Right lobe of liver (tissue), 6 donors: Measurements from ENCODE around the gene PIAS1. TPM values are rescaled to one million over a fixed set of nuclear protein-coding genes. Genes with fewer than 3 reads are reported as not detected.

ENCODE experiments used
- ATAC-seq, 4 donors: fragments of 200-7000 bp; cut with Tn5 transposase; one replicate each; pipeline ENCODE4 v1.9.1; 2020; ENCODE audit warnings: mild to moderate bottlenecking in 4 of 4, moderate library complexity in 4 of 4
- DNase-seq, 3 donors: peaks; one replicate each; pipeline ENCODE4 v3.0.0-alpha.2; 2020
- H3K27ac ChIP-seq, 3 donors: fragments of 200-600 bp; one replicate each; pipeline ENCODE4 v1.8.0; 2022
- H3K27me3 ChIP-seq, 2 donors: fragments of 200-600 bp; one replicate each; pipeline ENCODE4 v1.8.0; 2022
- H3K36me3 ChIP-seq, 4 donors: fragments of 200-600 bp; sonication (generic) in 1 of 4; one replicate each; pipeline versions ENCODE4 v1.5.1 to v1.8.0; 2017 to 2022; ENCODE audit warnings: control low read depth in 1 of 4
- H3K4me1 ChIP-seq, 4 donors: fragments of 200-600 bp; sonication (generic) in 1 of 4; one replicate each; pipeline versions ENCODE4 v1.5.1 to v1.8.0; 2017 to 2022; ENCODE audit warnings: control low read depth in 1 of 4
- H3K4me3 ChIP-seq, 3 donors: fragments of 200-600 bp; one replicate each; pipeline ENCODE4 v1.8.0; 2022
- H3K9me3 ChIP-seq, 4 donors: fragments of 200-600 bp; sonication (generic) in 1 of 4; one replicate each; pipeline versions ENCODE4 v1.5.1 to v1.8.0; 2017 to 2022; ENCODE audit warnings: control low read depth in 1 of 4
- CTCF ChIP-seq, 4 donors: fragments of 200-600 bp in 3 of 4; fragments of 450-650 bp in 1 of 4; IDR thresholded peaks; one replicate each; pipeline versions ENCODE4 v1.5.1 to v1.8.0; 2016 to 2022; ENCODE audit warnings: antibody characterized with exemption in 4 of 4, mild to moderate bottlenecking in 2 of 4
- POLR2A ChIP-seq: fragments of 450-650 bp; IDR thresholded peaks from one replicate; pipeline ENCODE4 v1.6.1; 2017; ENCODE audit warnings: antibody characterized with exemption, mild to moderate bottlenecking
- WGBS: methylation state at CpG from one replicate; pipeline ENCODE4 v1.1.6; 2018; ENCODE audit warnings: low coverage, low lambda C conversion rate; ENCODE audit not compliant: insufficient coverage; ENCODE audit errors: missing lambda C conversion rate; 5-methylcytosine and 5-hydroxymethylcytosine counted together
- intact Hi-C, 2 donors: fragments of 100-400 bp; cut with DNase I; formaldehyde crosslinking; loops; one replicate each; pipeline versions ENCODE4 v1.11.2 to v1.14.1; 2022
- total RNA-seq, 6 experiments: library from RNA; depleted of rRNA in 2 of 6; stranded (reverse); fragments of >200 nt in 2 of 6; fragmentation: NEBNext Ultra II Directional in 3 of 6; extraction: Animal tissue kit (Norgen Biotek cat#: 25700) in 3 of 6; gene quantifications; one replicate each; pipeline versions ENCODE4 v1.1.0 to v1.2.4, GENCODE V29; 2016 to 2023
- donor health status: DM: no; HTN: yes; CAD: no.
- donor health status: DM: no; HTN: no; CAD: no.
- donor health status: DM: no; HTN: no; CAD: no.
- donor health status: DM: no; HTN: yes; CAD: no.
- donor health status: DM: no; HTN: yes; CAD: no.

Gene PIAS1
- total RNA-seq, 6 experiments from 2014 or later = 8.1 to 17.3 (median 13.1) TPM

- no peaks in the 10 kb centered on the region for H3K4me1 ChIP-seq
- TF ChIP-seq POLR2A (no peak), CTCF (IDR thresholded peaks at IDR 0.05) (no peak)
- ATAC-seq = no peak
- no peaks in the 10 kb centered on the region for H3K9me3 ChIP-seq
- WGBS = 77% methylated on average over 1 of the region's 1 CpG
- intact Hi-C loops = no loop called here
- H3K4me3 ChIP-seq = no peak overlapping the region
- H3K36me3 ChIP-seq = no peaks in the 10 kb centered on the region
- H3K27me3 ChIP-seq = no peaks in the 10 kb centered on the region
- DNase-seq = no peak
- no peak overlapping the region for H3K27ac ChIP-seq
Observed at GRCh38 chr15:68137096-68137495, 83.0 kb downstream of the PIAS1 start.

- no peak for ATAC-seq
- 97% methylated on average over 2 of the region's 2 CpGs for WGBS
- no peak for DNase-seq
Observed at GRCh38 chr15:68143129-68143528, 89.0 kb downstream of the PIAS1 start.

GRCh38 chr15:68143785-68144184 lies 89.7 kb downstream of the PIAS1 start:
- DNase-seq (no peak), ATAC-seq (no peak)
- no peak overlapping the region for H3K4me3 ChIP-seq
- H3K36me3 ChIP-seq = peaks cover 0 to 3% (median 1%) of the 10 kb centered on the region in 4 donors
- TF ChIP-seq CTCF (IDR thresholded peaks at IDR 0.05) (no peak), POLR2A (no peak)
- H3K27me3 ChIP-seq = no peaks in the 10 kb centered on the region
- no peaks in the 10 kb centered on the region for H3K9me3 ChIP-seq
- no peak overlapping the region for H3K27ac ChIP-seq
- intact Hi-C loops = no loop called here
- H3K4me1 ChIP-seq = no peaks in the 10 kb centered on the region
- WGBS = 65% methylated on average over 1 of the region's 1 CpG

More at GRCh38 chr15:68143129-68143528, 89.0 kb downstream of the PIAS1 start:
- TF ChIP-seq CTCF (IDR thresholded peaks at IDR 0.05) (no peak), POLR2A (no peak)
- Histone ChIP-seq H3K27ac (no peak overlapping the region), H3K9me3 (no peaks in the 10 kb centered on the region), H3K36me3 (peaks cover 0 to 3% (median 1%) of the 10 kb centered on the region in 4 donors), H3K27me3 (no peaks in the 10 kb centered on the region), H3K4me1 (no peaks in the 10 kb centered on the region), H3K4me3 (no peak overlapping the region)
- intact Hi-C loops = no loop called here

- H3K27me3 ChIP-seq = no peaks in the 10 kb centered on the region
- no peaks in the 10 kb centered on the region for H3K4me1 ChIP-seq
- no peak for ATAC-seq
- H3K9me3 ChIP-seq = no peaks in the 10 kb centered on the region
- H3K27ac ChIP-seq = no peak overlapping the region
- TF ChIP-seq CTCF (IDR thresholded peaks at IDR 0.05) = no peak
- no peak for TF ChIP-seq POLR2A
- no peak overlapping the region for H3K4me3 ChIP-seq
- peaks cover 0 to 3% (median 1%) of the 10 kb centered on the region in 4 donors for H3K36me3 ChIP-seq
- intact Hi-C loops = no loop called here
- no peak for DNase-seq
Observed at GRCh38 chr15:68145706-68146105, 91.6 kb downstream of the PIAS1 start.

GRCh38 chr15:68148039-68148438 lies 93.9 kb downstream of the PIAS1 start:
- TF ChIP-seq POLR2A (no peak), CTCF (IDR thresholded peaks at IDR 0.05) (no peak)
- H3K27me3 ChIP-seq = no peaks in the 10 kb centered on the region
- intact Hi-C loops = no loop called here
- no peak overlapping the region for H3K27ac ChIP-seq
- no peaks in the 10 kb centered on the region for H3K9me3 ChIP-seq
- peaks cover 0 to 3% (median 1%) of the 10 kb centered on the region in 4 donors for H3K36me3 ChIP-seq
- ATAC-seq = no peak
- no peak for DNase-seq
- H3K4me1 ChIP-seq = no peaks in the 10 kb centered on the region
- no peak overlapping the region for H3K4me3 ChIP-seq
- WGBS = 74% methylated on average over 1 of the region's 1 CpG
